Retinal pigment epithelial cell (primary cell): ENCODE data around the gene C3orf33.

ENCODE experiments used
- DNase-seq: peaks from one replicate; pipeline ENCODE4 v3.0.0-alpha.2; 2010; ENCODE audit warnings: low read depth
- H3K4me3 ChIP-seq: 2 replicates; pipeline ENCODE4 v1.5.1; 2011; ENCODE audit warnings: mild to moderate bottlenecking, low read length, control low read depth, moderate library complexity
- CTCF ChIP-seq: conservative IDR thresholded peaks from 2 replicates; pipeline ENCODE4 v1.5.1; 2011; ENCODE audit warnings: low read depth, low read length, control low read depth, inconsistent platforms

C3orf33 gene

DNA sequence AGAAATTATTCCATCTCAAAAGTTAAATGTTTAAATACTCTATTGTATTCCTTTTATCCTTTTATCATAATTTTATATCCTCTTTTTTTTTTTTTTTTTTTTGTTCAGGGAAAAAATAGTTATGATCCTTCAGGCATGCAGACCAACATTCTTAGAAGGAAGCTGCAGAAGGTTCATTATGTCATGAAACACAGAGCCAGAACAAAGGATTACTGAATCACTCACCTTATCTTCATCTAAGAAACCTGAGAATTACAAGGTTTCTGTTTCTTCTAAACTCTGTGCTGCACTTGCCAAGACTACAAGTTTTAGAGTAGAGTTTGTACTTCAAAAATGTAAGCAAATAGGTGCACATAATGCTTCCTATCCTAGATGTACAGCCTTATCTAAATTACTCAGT is 64.5 kb downstream of the C3orf33 start:
- H3K4me3 ChIP-seq: no peak overlapping the region
- no peak for TF ChIP-seq CTCF
- peak; percentile 56 for DNase-seq

- no peak overlapping the region for H3K4me3 ChIP-seq
- no peak for TF ChIP-seq CTCF
These were observed 65.0 kb downstream of the C3orf33 start for GRCh38 chr3:155741101-155741500.

GRCh38 chr3:155739154-155739553 is 66.9 kb downstream of the C3orf33 start:
- no peak for TF ChIP-seq CTCF
- no peak for DNase-seq
- no peak overlapping the region for H3K4me3 ChIP-seq

More at GRCh38 chr3:155741101-155741500, 65.0 kb downstream of the C3orf33 start:
- no peak for DNase-seq

DNA sequence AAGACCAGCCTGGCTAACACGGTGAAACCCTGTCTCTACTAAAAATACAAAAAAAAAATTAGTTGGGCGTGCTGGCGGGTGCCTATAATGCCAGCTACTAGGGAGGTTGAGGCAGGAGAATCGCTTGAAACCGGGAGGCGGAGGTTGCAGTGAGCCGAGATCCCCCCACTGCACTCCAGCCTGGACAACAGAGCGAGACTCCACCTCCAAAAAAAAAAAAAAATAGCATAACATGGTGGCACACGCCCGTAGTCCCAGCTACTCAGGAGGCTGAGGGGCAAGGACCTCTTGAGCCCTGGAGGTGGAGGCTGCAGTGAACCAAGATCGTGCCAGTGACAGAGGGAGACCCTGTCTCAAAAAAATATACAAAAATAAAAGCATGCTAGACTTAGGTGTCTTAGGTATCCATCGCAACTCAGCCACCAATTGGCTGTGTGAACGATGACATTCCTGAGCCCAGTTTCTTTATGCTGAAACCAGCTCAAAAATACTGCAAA is 67.5 kb downstream of the C3orf33 start:
- DNase-seq: no peak
- no peak for TF ChIP-seq CTCF
- H3K4me3 ChIP-seq: no peak overlapping the region

DNA sequence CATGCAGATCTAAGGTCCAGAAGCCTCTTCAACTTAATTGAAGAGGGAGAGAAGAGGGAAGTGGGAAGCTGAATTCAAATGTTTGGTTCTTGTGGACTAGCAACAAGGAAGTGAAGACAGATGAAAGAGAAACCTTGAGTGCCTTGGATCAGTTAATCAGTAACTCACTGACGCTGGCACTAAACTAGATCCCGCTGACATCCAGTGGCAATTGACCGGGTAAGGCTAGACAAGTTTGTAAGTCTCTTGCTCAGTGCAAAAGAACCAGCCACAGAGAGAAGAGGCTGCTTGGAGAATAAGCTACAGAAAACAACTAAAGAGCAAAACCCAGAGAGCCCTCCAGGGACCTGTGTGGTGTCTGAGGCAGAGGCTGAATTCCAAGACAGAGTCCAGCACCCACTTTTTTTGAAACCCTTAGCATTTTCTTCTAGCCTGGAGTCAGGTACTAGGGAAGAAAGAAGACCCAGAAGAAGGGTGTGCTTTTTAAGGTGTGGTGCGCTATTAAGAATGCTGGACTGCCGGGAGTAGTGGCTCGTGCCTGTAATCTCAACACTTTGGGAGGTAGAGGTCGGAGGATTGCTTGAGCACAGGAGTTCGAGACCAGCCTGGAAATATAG is 68.1 kb downstream of the C3orf33 start:
- no peak overlapping the region for H3K4me3 ChIP-seq
- no peak for DNase-seq
- TF ChIP-seq CTCF: no peak

DNA sequence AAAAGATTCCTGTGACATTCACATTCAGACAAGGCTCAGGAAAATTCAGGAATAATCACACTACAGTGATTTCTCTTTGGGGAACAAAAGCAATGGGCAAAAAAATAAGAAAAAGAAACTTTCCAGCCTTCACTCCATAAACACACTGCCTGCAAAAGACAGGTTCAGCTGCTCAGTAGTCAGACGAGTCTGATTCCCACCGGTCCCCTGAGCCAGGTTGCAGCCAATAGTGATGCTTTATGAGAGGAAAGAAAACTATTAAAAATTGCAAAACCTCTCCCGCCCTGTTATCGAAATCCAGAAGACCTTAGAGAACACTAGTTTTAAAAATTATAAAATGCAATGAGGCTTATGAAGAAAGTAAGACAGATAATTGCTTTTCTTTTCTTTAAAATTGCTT is 69.7 kb downstream of the C3orf33 start:
- DNase-seq: no peak
- no peak overlapping the region for H3K4me3 ChIP-seq
- TF ChIP-seq CTCF: no peak

DNA sequence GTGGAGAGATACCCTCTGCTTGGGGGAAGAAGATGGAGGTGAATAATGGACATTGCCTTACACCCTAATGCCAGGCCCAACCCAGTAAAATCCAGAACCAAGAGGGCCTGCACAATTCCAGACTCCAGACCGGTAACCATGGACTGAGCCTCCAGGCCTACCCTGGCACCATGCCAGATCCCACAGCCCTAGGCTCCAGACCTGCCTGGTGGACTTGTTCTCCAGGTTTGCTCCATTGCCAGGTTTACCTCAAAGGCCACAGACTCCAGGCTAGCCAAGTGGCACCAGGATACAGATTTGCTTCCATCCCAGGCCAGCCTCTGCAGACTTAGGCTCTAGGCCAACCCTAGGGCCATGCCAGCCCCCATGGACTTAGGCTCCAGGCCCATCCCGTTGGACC is 75.2 kb downstream of the C3orf33 start:
- no peak overlapping the region for H3K4me3 ChIP-seq
- TF ChIP-seq CTCF: no peak
- DNase-seq: no peak
